Thoracic aorta (tissue), 2 donors: Measurements from ENCODE around the gene SNRK. TPM values are rescaled to one million over a fixed set of nuclear protein-coding genes. Genes with fewer than 3 reads are reported as not detected.

Experiments
- ATAC-seq: fragments of 150-250 bp; one replicate; pipeline ENCODE4 v1.8.0; 2017; ENCODE audit warnings: low read depth; ENCODE audit not compliant: insufficient number of reproducible peaks, low FRiP score
- DNase-seq: peaks from one replicate; pipeline ENCODE4 v3.0.0-alpha.2; 2020; ENCODE audit warnings: low spot score
- H3K27ac ChIP-seq, 2 donors: fragments of 200-600 bp; sonication (generic); 1 replicate in 1 of 2; 2 replicates in 1 of 2; pipeline ENCODE4 v1.5.1; 2016; ENCODE audit warnings: mild to moderate bottlenecking in 2 of 2, moderate library complexity in 2 of 2
- H3K27me3 ChIP-seq: fragments of 200-600 bp; sonication (generic); replicated peaks from 2 replicates; pipeline ENCODE4 v1.6.0; 2016; ENCODE audit warnings: mild to moderate bottlenecking; ENCODE audit not compliant: insufficient read depth
- H3K36me3 ChIP-seq: fragments of 200-600 bp; sonication (generic); one replicate; pipeline ENCODE4 v1.5.1; 2016
- H3K4me1 ChIP-seq, 2 donors: fragments of 200-600 bp; sonication (generic); 1 replicate in 1 of 2; 2 replicates in 1 of 2; pipeline versions ENCODE4 v1.5.1 to v1.6.0; 2016; ENCODE audit warnings: low read depth in 2 of 2, mild to moderate bottlenecking in 1 of 2; ENCODE audit not compliant: control insufficient read depth in 1 of 2
- H3K4me3 ChIP-seq: fragments of 200-600 bp; sonication (generic); 2 replicates; pipeline ENCODE4 v1.5.1; 2016; ENCODE audit warnings: mild to moderate bottlenecking
- H3K9me3 ChIP-seq: fragments of 200-600 bp; sonication (generic); 2 replicates; pipeline ENCODE4 v1.5.1; 2016
- total RNA-seq, 2 donors: library from RNA; depleted of rRNA; stranded (reverse); fragments of >200 nt; gene quantifications; one replicate each; pipeline versions ENCODE4 v1.1.0 to v1.2.3, GENCODE V29; 2016
- TF ChIP-seq, protein P1 (sequence below): fragments of 200-600 bp; sonication (generic); IDR thresholded peaks from one replicate; pipeline ENCODE4 v1.5.1; 2019; ENCODE audit warnings: antibody characterized with exemption

The SNRK gene
- total RNA-seq, 2 donors from 2014 or later = 26.5 to 82.6 TPM

DNA sequence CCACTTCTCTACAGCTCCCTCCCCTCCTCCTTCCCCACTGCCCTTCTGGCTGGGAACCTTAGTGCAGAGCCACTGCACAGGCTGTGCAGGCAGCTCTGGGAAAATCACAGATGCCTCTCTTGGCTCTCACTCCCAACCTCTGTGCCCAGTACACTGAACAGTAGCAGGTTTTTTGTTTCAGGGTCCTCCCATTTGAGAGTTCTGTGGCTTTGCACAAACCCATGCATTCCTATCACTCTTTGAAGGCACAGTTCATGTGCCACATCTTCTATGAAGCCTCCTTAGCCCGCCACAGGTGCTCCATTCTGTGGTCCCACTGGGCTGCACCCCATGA lies 103.9 kb downstream of the SNRK start:
- peak overlapping the region in 1 of 2 donors; percentile 34 for H3K27ac ChIP-seq
- no peaks in the 10 kb centered on the region for H3K36me3 ChIP-seq
- no peak overlapping the region for H3K4me3 ChIP-seq

DNA sequence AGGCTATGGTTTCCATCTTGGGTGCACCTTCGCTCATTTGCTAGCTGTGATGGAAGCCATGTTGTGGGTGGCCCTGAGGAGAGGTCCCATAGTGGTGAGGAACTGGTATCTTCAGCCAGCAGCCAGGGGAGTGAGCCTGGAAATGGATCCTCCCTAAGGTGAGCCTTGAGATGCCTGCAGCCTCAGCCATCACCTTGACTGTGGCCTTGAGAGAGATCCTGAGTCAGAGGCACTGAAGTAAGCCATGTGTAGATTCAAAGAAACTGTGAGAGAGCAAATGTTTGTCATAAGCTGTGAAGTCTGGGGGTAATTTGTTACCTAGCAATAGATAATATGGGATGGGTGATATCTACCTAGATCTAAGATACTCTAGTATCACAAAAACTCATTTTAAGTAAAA lies 105.3 kb downstream of the SNRK start:
- Histone ChIP-seq H3K27ac (no peak overlapping the region), H3K27me3 (no peaks in the 10 kb centered on the region), H3K36me3 (no peaks in the 10 kb centered on the region), H3K4me1 (peaks cover 11 to 15% of the 10 kb centered on the region in 2 donors), H3K9me3 (no peaks in the 10 kb centered on the region), H3K4me3 (no peak overlapping the region)
- TF ChIP-seq, protein P1, sequence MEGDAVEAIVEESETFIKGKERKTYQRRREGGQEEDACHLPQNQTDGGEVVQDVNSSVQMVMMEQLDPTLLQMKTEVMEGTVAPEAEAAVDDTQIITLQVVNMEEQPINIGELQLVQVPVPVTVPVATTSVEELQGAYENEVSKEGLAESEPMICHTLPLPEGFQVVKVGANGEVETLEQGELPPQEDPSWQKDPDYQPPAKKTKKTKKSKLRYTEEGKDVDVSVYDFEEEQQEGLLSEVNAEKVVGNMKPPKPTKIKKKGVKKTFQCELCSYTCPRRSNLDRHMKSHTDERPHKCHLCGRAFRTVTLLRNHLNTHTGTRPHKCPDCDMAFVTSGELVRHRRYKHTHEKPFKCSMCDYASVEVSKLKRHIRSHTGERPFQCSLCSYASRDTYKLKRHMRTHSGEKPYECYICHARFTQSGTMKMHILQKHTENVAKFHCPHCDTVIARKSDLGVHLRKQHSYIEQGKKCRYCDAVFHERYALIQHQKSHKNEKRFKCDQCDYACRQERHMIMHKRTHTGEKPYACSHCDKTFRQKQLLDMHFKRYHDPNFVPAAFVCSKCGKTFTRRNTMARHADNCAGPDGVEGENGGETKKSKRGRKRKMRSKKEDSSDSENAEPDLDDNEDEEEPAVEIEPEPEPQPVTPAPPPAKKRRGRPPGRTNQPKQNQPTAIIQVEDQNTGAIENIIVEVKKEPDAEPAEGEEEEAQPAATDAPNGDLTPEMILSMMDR = no peak
- DNase-seq (no peak), ATAC-seq (no peak)

More for the DNA sequence above, 103.9 kb downstream of the SNRK start:
- no peak for DNase-seq
- TF ChIP-seq, protein P1 = no peak
- no peaks in the 10 kb centered on the region for H3K27me3 ChIP-seq
- H3K9me3 ChIP-seq = no peaks in the 10 kb centered on the region
- peaks cover 11 to 15% of the 10 kb centered on the region in 2 donors for H3K4me1 ChIP-seq
- ATAC-seq = no peak

DNA sequence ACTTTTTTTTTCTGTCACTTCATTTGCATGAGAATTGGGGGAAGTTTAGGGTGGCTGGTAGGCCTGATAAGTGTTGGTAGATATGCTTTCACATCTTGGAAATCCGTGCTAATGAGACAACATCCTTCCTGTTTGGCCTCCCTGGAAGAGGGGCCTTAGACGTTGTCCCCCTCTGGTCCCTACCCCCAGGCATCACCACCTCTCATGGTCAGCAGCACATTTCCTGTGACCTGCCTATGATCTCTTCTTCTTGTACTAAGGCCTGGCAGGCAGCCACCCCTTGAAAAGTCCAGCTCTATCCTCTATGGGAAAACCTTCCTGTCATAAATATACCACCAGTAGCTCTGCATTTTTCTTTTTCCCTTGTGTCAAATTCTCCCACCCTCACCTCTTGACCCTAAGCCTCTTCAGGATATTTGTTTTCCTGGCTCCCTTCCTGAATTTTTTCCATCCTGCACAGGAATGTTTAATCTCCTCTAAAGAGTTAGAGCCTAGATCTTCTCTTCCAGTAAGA lies 107.8 kb downstream of the SNRK start:
- DNase-seq (no peak), ATAC-seq (no peak)
- no peaks in the 10 kb centered on the region for H3K27me3 ChIP-seq
- H3K9me3 ChIP-seq = no peaks in the 10 kb centered on the region
- H3K4me3 ChIP-seq = no peak overlapping the region
- H3K27ac ChIP-seq = no peak overlapping the region
- peaks cover 9 to 18% of the 10 kb centered on the region in 2 donors for H3K4me1 ChIP-seq
- no peaks in the 10 kb centered on the region for H3K36me3 ChIP-seq
- TF ChIP-seq, protein P1 = no peak

DNA sequence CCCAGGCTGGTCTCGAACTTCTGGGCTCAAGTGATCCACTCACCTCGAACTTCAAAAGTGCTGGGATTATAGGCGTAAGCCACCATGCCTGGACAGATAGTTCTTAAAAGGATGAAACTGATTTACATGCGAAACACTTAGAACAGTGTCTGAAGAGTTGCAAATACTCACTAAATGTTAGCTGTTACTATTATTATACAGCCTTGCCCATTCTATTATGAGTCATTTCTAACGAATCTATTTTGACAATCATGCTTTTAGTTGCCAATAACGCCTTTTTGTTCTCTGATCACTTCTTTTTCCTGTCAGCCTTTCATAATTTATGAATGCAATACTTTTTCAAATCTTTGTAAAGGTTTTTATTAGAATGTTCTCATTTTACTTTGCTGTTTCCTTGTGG lies 112.7 kb downstream of the SNRK start:
- Histone ChIP-seq H3K27ac (no peak overlapping the region), H3K9me3 (no peaks in the 10 kb centered on the region), H3K36me3 (no peaks in the 10 kb centered on the region), H3K4me1 (peaks cover 0 to 11% of the 10 kb centered on the region in 2 donors), H3K4me3 (no peak overlapping the region), H3K27me3 (no peaks in the 10 kb centered on the region)
- DNase-seq (no peak), ATAC-seq (no peak)
- TF ChIP-seq, protein P1 = no peak

DNA sequence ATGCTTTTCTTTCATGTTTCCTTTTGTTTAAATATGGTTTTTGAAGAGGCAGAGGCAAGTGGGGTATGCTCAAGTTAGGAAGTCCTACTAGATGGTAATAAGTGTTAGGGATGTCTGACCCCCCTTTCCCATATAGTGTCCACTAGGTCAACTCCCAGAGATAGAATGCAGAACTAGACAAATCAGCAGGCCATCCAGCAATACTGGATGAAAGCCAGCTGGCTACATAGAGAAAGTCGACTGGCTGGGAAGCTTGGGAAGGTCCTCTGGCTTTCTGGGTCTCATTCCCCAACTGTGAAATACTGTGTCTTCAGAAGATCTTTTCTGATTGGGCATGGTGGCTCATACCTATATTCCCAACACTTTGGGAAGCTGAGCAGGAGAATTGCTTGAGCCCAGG lies 113.8 kb downstream of the SNRK start:
- no peaks in the 10 kb centered on the region for H3K9me3 ChIP-seq
- ATAC-seq = no peak

More for the DNA sequence above, 113.8 kb downstream of the SNRK start:
- peaks cover 0 to 11% of the 10 kb centered on the region in 2 donors for H3K4me1 ChIP-seq
- no peak overlapping the region for H3K27ac ChIP-seq
- no peaks in the 10 kb centered on the region for H3K27me3 ChIP-seq
- no peak for DNase-seq
- H3K36me3 ChIP-seq = no peaks in the 10 kb centered on the region
- TF ChIP-seq, protein P1 = no peak
- H3K4me3 ChIP-seq = no peak overlapping the region

Other genes with a start within 250 kb of the SNRK start
- 10 to 100 TPM in 1 of 2 donors, 1 to 10 TPM in 1; 8.6 to 21.7 TPM for gene POMGNT2, start 180.5 kb upstream of the SNRK start, total RNA-seq